ENCODE results near the gene SUMO4. TPM values are rescaled to one million over a fixed set of nuclear protein-coding genes. Genes with fewer than 3 reads are reported as not detected.
"Not testable (repeated sequence)": the region's sequence is repeated elsewhere in the genome, so short reads cannot be mapped to it uniquely, and the experiment has no call there.

Gene SUMO4
- total and polyA plus RNA-seq, 3 experiments from 2014 or later = 0.48 to 3.9 (median 3.7) TPM

DNA sequence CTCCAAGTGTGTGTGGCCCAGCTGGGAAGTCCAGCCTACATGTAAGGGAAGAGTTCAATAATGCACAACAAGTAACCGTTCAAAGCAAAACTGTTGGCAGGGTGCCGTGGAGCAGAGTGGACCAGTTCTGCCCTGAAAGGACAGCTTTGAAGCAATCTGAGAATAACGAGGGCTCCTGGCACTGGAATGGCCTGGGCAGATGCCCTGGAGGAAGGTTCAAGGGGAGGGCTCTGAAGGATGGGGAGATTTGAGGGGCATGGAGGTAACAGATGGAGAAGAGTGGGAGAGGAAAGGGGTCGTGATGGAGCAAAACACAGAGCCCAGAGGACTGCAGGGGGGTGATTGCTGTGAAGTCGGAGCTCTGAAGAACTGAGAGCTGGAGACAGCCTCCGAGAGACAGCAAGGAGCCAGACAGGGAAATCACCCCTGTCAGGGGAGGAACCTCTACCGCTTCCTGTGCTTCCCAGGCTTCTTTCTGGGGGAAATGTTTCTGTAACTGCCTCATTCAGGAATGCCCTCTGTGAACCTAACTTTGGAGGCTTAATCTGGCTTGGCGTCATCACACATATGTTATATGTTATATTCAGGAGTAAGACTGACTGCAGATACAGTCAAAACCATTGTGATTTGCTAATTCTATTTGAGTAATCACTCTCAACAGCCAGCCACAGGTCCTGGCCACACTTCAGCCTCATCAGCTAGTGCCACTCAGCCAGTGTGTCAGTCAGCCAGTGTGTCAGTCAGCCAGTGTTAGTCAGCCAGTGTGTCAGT lies 43.5 kb downstream of the SUMO4 start:
- H3K27ac ChIP-seq (ENCODE audit: low read depth, low read length) = no peak overlapping the region
- H3K9me3 ChIP-seq (ENCODE audit: low read length) = no peaks in the 10 kb centered on the region
- Mint-ChIP-seq H3K27ac (no peak overlapping the region), H3K27me3 (no peaks in the 10 kb centered on the region), H3K36me3 (peaks cover 0 to 8% (median 0%) of the 10 kb centered on the region in 3 donors), H3K9me3 (no peaks in the 10 kb centered on the region), H3K4me1 (peaks cover 0 to 8% (median 0%) of the 10 kb centered on the region in 3 donors), H3K4me3 (no peak overlapping the region)
- H3K36me3 ChIP-seq (ENCODE audit: insufficient read depth, low read length) = no peaks in the 10 kb centered on the region
- ChIA-PET CTCF (interaction anchor here (1.3 kb wide), 1 partner anchor 11 kb away, joined by 6 read pairs; no protein-coding TSS in a partner anchor), POLR2A (no interaction called here)
- H3K27me3 ChIP-seq (ENCODE audit: insufficient read depth, low read length, poor library complexity, severe bottlenecking) = no peaks in the 10 kb centered on the region
- H3K4me1 ChIP-seq (ENCODE audit: insufficient read depth, low read length) = no peaks in the 10 kb centered on the region
- no peak for DNase-seq
- no peak overlapping the region for H3K4me3 ChIP-seq (ENCODE audit: low read length)

DNA sequence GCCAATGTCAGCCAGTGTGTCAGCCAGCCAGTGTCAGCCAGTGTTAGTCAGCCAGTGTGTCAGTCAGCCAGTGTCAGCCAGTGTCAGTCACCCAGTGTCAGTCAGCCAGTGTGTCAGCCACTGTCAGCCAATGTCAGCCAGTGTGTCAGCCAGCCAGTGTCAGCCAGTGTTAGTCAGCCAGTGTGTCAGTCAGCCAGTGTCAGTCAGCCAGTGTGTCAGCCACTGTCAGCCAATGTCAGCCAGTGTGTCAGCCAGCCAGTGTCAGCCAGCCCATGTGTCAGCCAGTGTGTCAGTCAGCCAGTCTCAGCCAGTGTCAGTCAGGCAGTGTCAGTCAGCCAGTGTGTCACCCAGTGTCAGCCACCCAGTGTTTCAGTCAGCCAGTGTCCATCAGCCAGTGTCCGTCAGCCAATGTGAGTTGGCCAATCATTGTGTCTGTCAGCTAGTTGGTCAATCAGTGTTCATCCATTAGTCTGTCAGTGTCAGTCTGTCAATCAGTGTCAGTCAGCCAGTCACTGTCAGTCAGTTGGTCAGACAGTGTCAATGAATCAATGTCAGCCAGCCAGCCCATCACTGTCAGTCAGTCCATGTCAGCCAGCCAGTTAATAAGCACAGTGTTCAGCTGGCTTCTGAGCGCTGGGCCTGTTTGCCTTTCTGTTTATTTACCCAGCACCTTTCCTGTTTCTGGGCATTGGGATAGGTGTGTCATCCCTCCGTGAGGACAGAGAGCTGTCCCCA lies 44.5 kb downstream of the SUMO4 start:
- H3K27me3 Mint-ChIP-seq; POLR2A ChIA-PET; H3K27ac ChIP-seq (ENCODE audit: low read depth, low read length); H3K9me3 ChIP-seq (ENCODE audit: low read length); H3K4me3 ChIP-seq (ENCODE audit: low read length); H3K4me3 Mint-ChIP-seq; DNase-seq; H3K27me3 ChIP-seq (ENCODE audit: insufficient read depth, low read length, poor library complexity, severe bottlenecking); H3K4me1 Mint-ChIP-seq; H3K36me3 ChIP-seq (ENCODE audit: insufficient read depth, low read length); H3K4me1 ChIP-seq (ENCODE audit: insufficient read depth, low read length); H3K9me3 Mint-ChIP-seq: not testable (repeated sequence)
- Mint-ChIP-seq H3K36me3 (peaks cover 0 to 15% (median 0%) of the 10 kb centered on the region in 3 donors), H3K27ac (peak overlapping the region in 1 of 8 donors; percentile 10)
- CTCF ChIA-PET = interaction anchor here (2.9 kb wide), 1 partner anchor 13 kb away, joined by 17 read pairs; no protein-coding TSS in a partner anchor

DNA sequence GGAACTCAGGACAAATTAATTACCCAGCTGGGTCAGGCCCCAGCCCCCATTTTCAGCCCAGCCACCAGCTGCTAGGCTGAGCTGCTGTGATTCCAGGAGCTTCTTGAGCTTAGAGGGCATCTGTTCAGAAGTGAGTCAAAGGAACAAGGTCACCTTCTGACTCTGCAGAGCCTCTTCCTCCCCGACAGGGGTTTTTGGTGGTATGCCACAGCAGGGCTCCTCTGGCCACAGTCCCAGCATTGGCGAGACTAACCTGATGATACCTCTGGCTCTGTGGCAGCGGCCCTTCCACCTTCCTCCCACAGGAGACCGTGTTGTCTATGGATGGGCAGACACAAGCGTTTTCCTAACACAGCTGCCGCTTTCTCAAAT lies 45.0 kb downstream of the SUMO4 start:
- DNase-seq = no peak
- no peak overlapping the region for H3K4me3 Mint-ChIP-seq
- peaks cover 0 to 8% (median 0%) of the 10 kb centered on the region in 3 donors for H3K4me1 Mint-ChIP-seq
- Histone ChIP-seq H3K36me3 (ENCODE audit: insufficient read depth, low read length) (peaks cover 5% of the 10 kb centered on the region), H3K27ac (ENCODE audit: low read depth, low read length) (no peak overlapping the region), H3K4me1 (ENCODE audit: insufficient read depth, low read length) (no peaks in the 10 kb centered on the region), H3K9me3 (ENCODE audit: low read length) (no peaks in the 10 kb centered on the region), H3K27me3 (ENCODE audit: insufficient read depth, low read length, poor library complexity, severe bottlenecking) (no peaks in the 10 kb centered on the region), H3K4me3 (ENCODE audit: low read length) (no peak overlapping the region)
- ChIA-PET CTCF (interaction anchor here (2.9 kb wide), 1 partner anchor 13 kb away, joined by 17 read pairs; no protein-coding TSS in a partner anchor), POLR2A (no interaction called here)
- H3K27me3 Mint-ChIP-seq = no peaks in the 10 kb centered on the region
- H3K9me3 Mint-ChIP-seq = no peaks in the 10 kb centered on the region
- peaks cover 0 to 20% (median 2%) of the 10 kb centered on the region in 3 donors for H3K36me3 Mint-ChIP-seq
- no peak overlapping the region for H3K27ac Mint-ChIP-seq

DNA sequence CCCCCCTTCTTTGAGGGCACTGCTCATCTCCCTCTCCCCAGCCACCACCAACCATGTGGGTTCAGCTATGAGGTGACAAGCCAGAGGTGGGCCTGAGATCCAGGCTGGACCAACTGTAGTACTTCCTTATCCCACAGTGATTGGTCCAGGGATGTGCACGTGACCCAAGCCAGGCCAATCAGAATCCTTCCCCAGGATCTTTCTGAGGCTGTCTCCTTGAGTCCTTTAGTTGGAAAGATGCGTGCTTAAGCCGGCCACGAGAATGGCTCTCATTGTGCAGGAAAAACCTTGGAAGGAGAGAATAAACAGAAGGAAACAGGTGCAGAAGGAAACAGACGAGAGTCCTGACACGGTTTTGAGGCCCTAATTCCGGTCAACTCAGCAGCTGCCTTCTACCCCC lies 45.5 kb downstream of the SUMO4 start:
- H3K4me3 Mint-ChIP-seq = no peak overlapping the region
- Histone ChIP-seq H3K27me3 (ENCODE audit: insufficient read depth, low read length, poor library complexity, severe bottlenecking) (no peaks in the 10 kb centered on the region), H3K4me1 (ENCODE audit: insufficient read depth, low read length) (no peaks in the 10 kb centered on the region), H3K4me3 (ENCODE audit: low read length) (no peak overlapping the region), H3K36me3 (ENCODE audit: insufficient read depth, low read length) (peaks cover 7% of the 10 kb centered on the region), H3K27ac (ENCODE audit: low read depth, low read length) (no peak overlapping the region), H3K9me3 (ENCODE audit: low read length) (no peaks in the 10 kb centered on the region)
- no peak overlapping the region for H3K27ac Mint-ChIP-seq
- H3K4me1 Mint-ChIP-seq = peaks cover 0 to 8% (median 0%) of the 10 kb centered on the region in 3 donors
- peaks cover 0 to 25% (median 2%) of the 10 kb centered on the region in 3 donors for H3K36me3 Mint-ChIP-seq
- DNase-seq = no peak
- H3K9me3 Mint-ChIP-seq = no peaks in the 10 kb centered on the region
- ChIA-PET POLR2A (no interaction called here), CTCF (interaction anchor here (2.9 kb wide), 1 partner anchor 14 kb away, joined by 17 read pairs; no protein-coding TSS in a partner anchor)
- H3K27me3 Mint-ChIP-seq = no peaks in the 10 kb centered on the region

DNA sequence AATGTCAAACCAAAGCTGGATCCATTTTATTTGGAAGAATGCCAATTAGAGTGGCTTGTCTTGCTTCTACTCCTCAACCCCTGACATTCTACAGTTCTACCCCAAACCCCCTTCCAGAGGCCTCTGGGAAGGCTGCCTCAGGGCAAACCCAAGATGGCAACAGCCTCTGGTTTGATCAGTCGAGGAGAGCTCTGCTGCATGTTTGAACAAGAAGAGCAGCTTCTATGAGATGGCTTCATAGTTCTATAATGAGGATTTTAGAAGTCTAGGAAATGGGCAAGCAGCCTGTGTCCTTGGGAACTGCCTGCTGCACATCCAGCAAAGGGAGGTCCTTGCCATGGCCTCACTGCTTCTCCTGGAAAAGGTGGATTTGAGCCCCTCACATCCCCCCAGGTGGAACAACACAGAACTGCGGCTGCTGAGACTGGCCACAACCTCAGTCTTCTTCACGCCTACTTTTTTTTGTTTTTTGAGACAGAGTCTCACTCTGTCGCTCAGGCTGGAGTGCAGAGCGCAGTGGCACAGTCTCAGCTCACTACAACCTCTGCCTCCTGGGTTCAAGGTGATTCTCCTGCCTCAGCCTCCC lies 46.8 kb downstream of the SUMO4 start:
- POLR2A ChIA-PET = no interaction called here
- Histone ChIP-seq H3K27me3 (ENCODE audit: insufficient read depth, low read length, poor library complexity, severe bottlenecking) (no peaks in the 10 kb centered on the region), H3K4me3 (ENCODE audit: low read length) (no peak overlapping the region), H3K27ac (ENCODE audit: low read depth, low read length) (no peak overlapping the region), H3K4me1 (ENCODE audit: insufficient read depth, low read length) (no peaks in the 10 kb centered on the region), H3K9me3 (ENCODE audit: low read length) (no peaks in the 10 kb centered on the region), H3K36me3 (ENCODE audit: insufficient read depth, low read length) (peaks cover 7% of the 10 kb centered on the region)
- Mint-ChIP-seq H3K9me3 (no peaks in the 10 kb centered on the region), H3K4me3 (no peak overlapping the region), H3K27me3 (no peaks in the 10 kb centered on the region), H3K4me1 (peaks cover 0 to 8% (median 0%) of the 10 kb centered on the region in 3 donors), H3K27ac (no peak overlapping the region), H3K36me3 (peaks cover 0 to 31% (median 2%) of the 10 kb centered on the region in 3 donors)
- CTCF ChIA-PET = interaction anchor here (0.9 to 2.9 kb wide), 4 partner anchors 15 to 418 kb away, joined by 3 to 17 read pairs (median 4); partner anchors contain the start of gene ZC3H12D
- DNase-seq = no peak

DNA sequence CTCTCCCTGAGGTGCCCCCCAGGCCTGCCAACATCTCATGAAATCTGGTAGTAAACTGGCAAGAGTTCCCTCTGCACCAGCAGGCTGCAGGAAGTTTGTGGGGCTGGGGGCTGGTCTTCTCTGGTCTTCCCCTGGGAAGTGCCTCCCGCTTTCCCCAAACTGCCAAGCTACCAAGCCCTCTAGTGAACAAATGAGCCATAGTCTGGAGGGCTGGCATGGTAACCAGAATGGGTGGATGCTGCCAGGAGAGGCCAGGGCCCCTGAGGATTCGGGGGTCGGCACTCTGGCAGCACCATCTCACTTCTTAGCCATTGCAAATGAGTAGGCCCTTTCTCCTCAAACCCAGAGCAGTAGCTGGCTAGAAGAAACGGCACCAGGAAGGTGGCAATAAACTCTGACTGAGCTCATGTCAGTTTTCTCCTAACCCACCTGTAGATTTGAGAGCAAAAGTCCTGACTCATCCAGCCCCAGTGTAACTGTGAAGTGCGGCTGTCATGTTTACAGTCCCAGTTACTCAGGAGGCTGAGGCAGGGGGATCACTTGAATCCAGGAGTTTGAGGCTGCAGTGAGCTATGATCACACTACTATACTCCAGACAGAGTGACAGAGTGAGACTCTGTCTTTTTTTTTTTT lies 48.9 kb downstream of the SUMO4 start:
- ChIA-PET CTCF (interaction anchor here (0.6 to 1.6 kb wide), 4 partner anchors 17 to 393 kb away, joined by 3 to 4 read pairs (median 4); no protein-coding TSS in a partner anchor), POLR2A (no interaction called here)
- peaks cover 0 to 8% (median 0%) of the 10 kb centered on the region in 3 donors for H3K4me1 Mint-ChIP-seq
- H3K4me3 ChIP-seq (ENCODE audit: low read length) = no peak overlapping the region
- H3K27ac ChIP-seq (ENCODE audit: low read depth, low read length) = no peak overlapping the region
- no peaks in the 10 kb centered on the region for H3K27me3 ChIP-seq (ENCODE audit: insufficient read depth, low read length, poor library complexity, severe bottlenecking)
- H3K9me3 Mint-ChIP-seq = peaks cover 0 to 2% (median 0%) of the 10 kb centered on the region in 5 donors
- DNase-seq = no peak
- no peak overlapping the region for H3K27ac Mint-ChIP-seq
- H3K36me3 ChIP-seq (ENCODE audit: insufficient read depth, low read length) = peaks cover 7% of the 10 kb centered on the region
- H3K4me3 Mint-ChIP-seq = no peak overlapping the region
- H3K4me1 ChIP-seq (ENCODE audit: insufficient read depth, low read length) = no peaks in the 10 kb centered on the region
- H3K9me3 ChIP-seq (ENCODE audit: low read length) = no peaks in the 10 kb centered on the region
- H3K36me3 Mint-ChIP-seq = peaks cover 0 to 50% (median 2%) of the 10 kb centered on the region in 3 donors
- no peaks in the 10 kb centered on the region for H3K27me3 Mint-ChIP-seq

DNA sequence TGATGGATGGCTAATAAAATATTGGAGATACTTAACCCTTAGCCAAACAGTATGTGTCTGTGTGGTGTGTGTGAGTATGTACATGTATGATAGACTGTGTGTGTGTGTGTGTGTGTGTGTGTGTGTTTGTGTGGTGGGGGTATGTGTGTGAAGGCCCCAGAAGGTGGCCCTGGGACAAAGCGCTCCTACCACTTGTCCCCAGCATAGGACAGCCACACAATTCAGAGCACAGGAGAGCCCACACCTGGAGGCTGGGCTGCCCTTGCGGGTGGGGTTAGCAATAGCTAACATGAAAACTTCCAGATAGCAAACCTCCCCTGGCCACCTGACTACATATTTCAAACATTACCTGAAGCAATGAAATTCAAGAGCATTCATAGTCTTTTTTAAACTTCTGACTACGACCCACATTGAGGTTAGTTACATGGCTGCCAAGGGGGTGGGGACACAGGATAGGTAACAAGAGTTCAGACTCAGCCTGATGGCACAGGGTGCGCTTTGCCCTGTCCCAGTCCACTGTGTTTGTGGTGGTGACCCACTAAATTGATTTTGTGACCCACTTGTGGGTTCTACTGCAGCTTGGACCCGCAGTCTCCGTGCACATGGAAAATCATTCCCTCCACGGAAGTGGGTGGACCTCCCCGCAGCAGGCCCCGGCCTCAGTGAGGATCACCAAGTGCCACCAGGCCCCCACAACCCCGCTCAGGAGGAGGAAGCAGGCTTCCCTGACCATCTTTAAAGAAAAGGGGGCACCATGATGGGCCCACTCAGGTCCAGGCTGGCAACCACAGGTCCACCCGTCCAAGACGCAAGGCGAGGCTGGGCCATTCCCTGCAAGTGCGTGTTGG lies 50.0 kb downstream of the SUMO4 start:
- peaks cover 0 to 59% (median 2%) of the 10 kb centered on the region in 3 donors for H3K36me3 Mint-ChIP-seq
- no peaks in the 10 kb centered on the region for H3K9me3 ChIP-seq (ENCODE audit: low read length)
- no peaks in the 10 kb centered on the region for H3K4me1 ChIP-seq (ENCODE audit: insufficient read depth, low read length)
- H3K27ac Mint-ChIP-seq = peak overlapping the region in 3 of 8 donors; percentile 12 to 72 (median 47)
- H3K27me3 Mint-ChIP-seq = no peaks in the 10 kb centered on the region
- no peak overlapping the region for H3K27ac ChIP-seq (ENCODE audit: low read depth, low read length)
- no peaks in the 10 kb centered on the region for H3K27me3 ChIP-seq (ENCODE audit: insufficient read depth, low read length, poor library complexity, severe bottlenecking)
- ChIA-PET POLR2A (no interaction called here), CTCF (interaction anchor here (0.7 kb wide), 1 partner anchor 67 kb away, joined by 3 read pairs; no protein-coding TSS in a partner anchor)
- H3K9me3 Mint-ChIP-seq = peaks cover 0 to 2% (median 0%) of the 10 kb centered on the region in 5 donors
- H3K4me3 Mint-ChIP-seq = peak overlapping the region in 3 of 7 donors; percentile 14 to 56 (median 36)
- DNase-seq = no peak
- H3K36me3 ChIP-seq (ENCODE audit: insufficient read depth, low read length) = peaks cover 7% of the 10 kb centered on the region
- no peak overlapping the region for H3K4me3 ChIP-seq (ENCODE audit: low read length)
- H3K4me1 Mint-ChIP-seq = peaks cover 0 to 7% (median 0%) of the 10 kb centered on the region in 3 donors

Measured in CD8-positive, alpha-beta memory T cell (primary cell).